ENCODE results near the gene TEX52. TPM values are rescaled to one million over a fixed set of nuclear protein-coding genes. Genes with fewer than 3 reads are reported as not detected.

TEX52 gene
- total and polyA plus RNA-seq, 2 of the 8 experiments (the other 6 are each of a cell fraction or from before 2014, with no cell fraction given): not detected

DNA sequence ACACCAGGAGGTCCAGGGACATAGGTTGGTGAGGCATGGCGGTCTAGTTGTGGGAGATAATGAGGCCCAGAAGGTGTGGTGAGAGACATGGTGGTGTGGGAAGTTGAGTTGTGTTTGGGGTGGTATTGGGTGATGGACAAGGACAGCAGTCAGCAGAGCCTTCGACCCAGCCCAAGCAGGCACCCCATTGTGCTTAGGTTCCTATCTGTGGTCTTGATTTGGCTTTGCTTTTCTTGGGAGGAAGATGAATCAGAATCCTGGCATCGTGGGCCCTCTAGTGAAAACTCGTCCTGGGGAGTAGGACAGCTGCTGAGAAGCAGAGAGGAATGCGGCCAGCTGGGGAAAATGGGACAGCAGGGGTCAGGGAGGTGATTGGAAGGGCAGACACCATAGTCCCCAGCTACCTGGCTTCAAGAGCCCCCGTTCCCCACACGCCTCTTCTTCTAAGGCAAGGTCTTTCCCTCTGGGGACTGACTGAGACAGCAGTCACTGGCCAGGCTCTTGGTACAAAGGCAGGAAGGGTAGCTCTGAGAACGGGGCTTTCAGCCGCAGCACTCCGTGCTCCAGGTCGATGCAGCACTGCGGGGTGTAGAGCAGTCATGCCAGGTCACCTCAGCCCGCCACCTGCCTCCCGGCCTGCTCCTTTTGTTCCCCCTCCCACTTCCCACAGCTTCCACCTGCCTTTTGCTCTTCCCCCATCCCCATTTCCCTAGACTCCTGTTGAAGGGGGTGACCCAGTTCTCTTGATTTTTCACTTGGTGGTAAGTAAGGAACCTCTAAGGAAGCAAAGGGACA is 29.9 kb downstream of the TEX52 start:
- no peak overlapping the region for H3K56ac ChIP-seq (replicated peaks; ENCODE audit: insufficient read length, low read depth, low read length)
- H4K5ac ChIP-seq (ENCODE audit: insufficient read length, low read depth, low read length): no peak overlapping the region
- ChIA-PET CTCF (ENCODE audit: partially characterized antibody) (interaction anchor here (0.6 to 1.4 kb wide), 7 partner anchors 7 to 208 kb away, joined by 3 to 7 read pairs (median 4); no protein-coding TSS in a partner anchor), POLR2A (ENCODE audit: partially characterized antibody) (interaction anchor here (0.6 to 8.7 kb wide), 6 partner anchors 7 to 32 kb away, joined by 3 to 58 read pairs (median 4); partner anchors contain the start of genes FKBP4, ITFG2 and NRIP2)
- H4K20me1 ChIP-seq (replicated peaks in 1 of 2; ENCODE audit: control insufficient read depth in 1 of 2, insufficient read depth in 2 of 2, low read length in 2 of 2): peaks cover 0 to 2% of the 10 kb centered on the region in 2 experiments
- no peak overlapping the region for H3K4ac ChIP-seq (replicated peaks; ENCODE audit: insufficient read length, low read depth, low read length)
- H2BK5ac ChIP-seq (ENCODE audit: low read depth, low read length): no peak overlapping the region
- no peaks in the 10 kb centered on the region for H3K79me1 ChIP-seq (ENCODE audit: low read depth, low read length)
- peaks cover 12 to 33% (median 22%) of the 10 kb centered on the region in 4 experiments; a peak in 6 of 8 replicates for H3K36me3 ChIP-seq (ENCODE audit: control insufficient read depth in 2 of 4, insufficient read depth in 4 of 4, low read length in 3 of 4)
- H2AK5ac ChIP-seq (ENCODE audit: low read depth, low read length): no peak overlapping the region
- no peak overlapping the region for H2BK120ac ChIP-seq (replicated peaks; ENCODE audit: low read depth, low read length)
- H2BK12ac ChIP-seq (ENCODE audit: low read depth, low read length): no peak overlapping the region
- H3K4me2 ChIP-seq (ENCODE audit: insufficient read depth in 1 of 2, low read depth in 2 of 2, low read length in 2 of 2): no peak overlapping the region
- H3K4me3 ChIP-seq (ENCODE audit: extremely low read depth in 1 of 4, insufficient read depth in 2 of 4, low read depth in 3 of 4, low read length in 4 of 4): no peak overlapping the region
- no peak overlapping the region for H2BK15ac ChIP-seq (ENCODE audit: low read length)
- H4K91ac ChIP-seq (replicated peaks; ENCODE audit: insufficient read length, low read length): no peak overlapping the region
- H2BK20ac ChIP-seq (ENCODE audit: low read length): peak overlapping the region; percentile 48; the same call in 1 of the 2 replicates
- H4K8ac ChIP-seq (ENCODE audit: extremely low read depth, insufficient read depth, low read length): no peak overlapping the region; the same call in 1 of the 2 replicates
- no peaks in the 10 kb centered on the region for H3K27me3 ChIP-seq (replicated peaks in 1 of 4; ENCODE audit: control insufficient read depth in 3 of 4, extremely low read depth in 1 of 4, insufficient read depth in 3 of 4, low read length in 3 of 4)
- H3K9me3 ChIP-seq (ENCODE audit: insufficient read depth in 2 of 2, low read depth in 1 of 2, low read length in 1 of 2): no peaks in the 10 kb centered on the region
- peaks cover 3 to 15% (median 8%) of the 10 kb centered on the region in 4 experiments; a peak in 6 of 7 replicates for H3K4me1 ChIP-seq (replicated peaks in 1 of 4; ENCODE audit: control insufficient read depth in 3 of 4, insufficient read depth in 4 of 4, low read length in 3 of 4)
- no peak overlapping the region for H3K27ac ChIP-seq (ENCODE audit: low read depth, low read length)
- no peak overlapping the region for H3K23ac ChIP-seq (ENCODE audit: insufficient read length)
- H3K79me2 ChIP-seq (ENCODE audit: control insufficient read depth in 1 of 2, insufficient read depth in 2 of 2, low read length in 2 of 2): no peaks in the 10 kb centered on the region
- no peak for TF ChIP-seq RAD21 (IDR thresholded peaks at IDR 0.05 in 1 of 2, conservative IDR thresholded peaks at IDR 0.05 in 1 of 2; ENCODE audit: low read depth in 2 of 2, low read length in 2 of 2)
- TF ChIP-seq, protein P1, sequence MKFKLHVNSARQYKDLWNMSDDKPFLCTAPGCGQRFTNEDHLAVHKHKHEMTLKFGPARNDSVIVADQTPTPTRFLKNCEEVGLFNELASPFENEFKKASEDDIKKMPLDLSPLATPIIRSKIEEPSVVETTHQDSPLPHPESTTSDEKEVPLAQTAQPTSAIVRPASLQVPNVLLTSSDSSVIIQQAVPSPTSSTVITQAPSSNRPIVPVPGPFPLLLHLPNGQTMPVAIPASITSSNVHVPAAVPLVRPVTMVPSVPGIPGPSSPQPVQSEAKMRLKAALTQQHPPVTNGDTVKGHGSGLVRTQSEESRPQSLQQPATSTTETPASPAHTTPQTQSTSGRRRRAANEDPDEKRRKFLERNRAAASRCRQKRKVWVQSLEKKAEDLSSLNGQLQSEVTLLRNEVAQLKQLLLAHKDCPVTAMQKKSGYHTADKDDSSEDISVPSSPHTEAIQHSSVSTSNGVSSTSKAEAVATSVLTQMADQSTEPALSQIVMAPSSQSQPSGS (IDR thresholded peaks at IDR 0.05; ENCODE audit: low read length): no peak
- TF ChIP-seq TAF1 (IDR thresholded peaks at IDR 0.05; ENCODE audit: low read depth, low read length): no peak
- TF ChIP-seq GTF2F1 (IDR thresholded peaks at IDR 0.05; ENCODE audit: borderline replicate concordance, low read depth, low read length): no peak
- H2AFZ ChIP-seq (ENCODE audit: low read length): no peak overlapping the region
- FAIRE-seq (no peak), DNase-seq (ENCODE audit: low read depth in 1 of 2, low spot score in 2 of 2) (no peak)
- 83% methylated on average over 13 of the region's 14 CpGs; no CpG with 5 or more reads in 1 of the 2 experiments for WGBS, 2 experiments (ENCODE audit: extremely low coverage in 1 of 2, insufficient coverage in 1 of 2, insufficient read length in 1 of 2, insufficient replicate concordance in 2 of 2, low coverage in 1 of 2, low lambda C conversion rate in 2 of 2, missing lambda C conversion rate in 1 of 2)
- H3K18ac ChIP-seq (ENCODE audit: extremely low read depth, low read length): no peak overlapping the region; the same call in 1 of the 2 replicates
- no peak overlapping the region for H3K14ac ChIP-seq (ENCODE audit: insufficient read length)
- H3K9ac ChIP-seq (replicated peaks in 1 of 4; ENCODE audit: extremely low read depth in 1 of 4, low read depth in 3 of 4, low read length in 3 of 4): no peak overlapping the region
- H3K23me2 ChIP-seq (ENCODE audit: low read depth, low read length): no peaks in the 10 kb centered on the region
